ENCODE data around the gene MSMP.
A peak's percentile ranks its signal among the peaks of the same experiment; 100 is the strongest.

The MSMP gene

GRCh38 chr9:35741740-35742139 lies 12.3 kb downstream of the MSMP start:
- DNase-seq: no peak

GRCh38 chr9:35740243-35740642 lies 13.8 kb downstream of the MSMP start:
- DNase-seq: no peak

- DNase-seq: no peak
These were observed 15.2 kb downstream of the MSMP start for GRCh38 chr9:35738924-35739323.

GRCh38 chr9:35738186-35738585 lies 15.9 kb downstream of the MSMP start:
- DNase-seq: no peak

- no peak for DNase-seq
These were observed 16.9 kb downstream of the MSMP start for GRCh38 chr9:35737143-35737542.

- peak in 3 of 4 experiments; percentile 29 to 42 (median 30) for DNase-seq
These were observed 17.9 kb downstream of the MSMP start for GRCh38 chr9:35736201-35736633.

- no peak for DNase-seq
These were observed 20.0 kb downstream of the MSMP start for GRCh38 chr9:35734096-35734495.

- no peak for DNase-seq
These were observed 21.1 kb downstream of the MSMP start for GRCh38 chr9:35732800-35733541.

- DNase-seq: peak; percentile 88 to 96 (median 94)
These were observed 21.8 kb downstream of the MSMP start, which contains the start of the genes CREB3 and TLN1 for GRCh38 chr9:35732185-35732799. TSS of gene CREB3 (plus strand) at chr9:35732666. CDS start at chr9:35732773, 107 bp downstream. TSS of gene TLN1 (minus strand) at chr9:35732195. CDS start at chr9:35725694, 6,501 bp downstream.

- DNase-seq: peak in 1 of 4 experiments; percentile 46
These were observed 22.5 kb downstream of the MSMP start for GRCh38 chr9:35731415-35732184.

- DNase-seq: no peak
These were observed 23.6 kb downstream of the MSMP start for GRCh38 chr9:35730486-35730854.

- DNase-seq: no peak
These were observed 24.2 kb downstream of the MSMP start for GRCh38 chr9:35729700-35730485.

- no peak for DNase-seq
These were observed 25.0 kb downstream of the MSMP start for GRCh38 chr9:35729101-35729500.

- DNase-seq: no peak
These were observed 25.8 kb downstream of the MSMP start for GRCh38 chr9:35728041-35728971.

- DNase-seq: no peak
These were observed 26.4 kb downstream of the MSMP start for GRCh38 chr9:35727676-35728040.

GRCh38 chr9:35726931-35727330 lies 27.1 kb downstream of the MSMP start:
- DNase-seq: peak in 2 of 4 experiments; percentile 19 to 39

GRCh38 chr9:35725362-35725761 lies 28.7 kb downstream of the MSMP start:
- DNase-seq: no peak

GRCh38 chr9:35723908-35724307 lies 30.2 kb downstream of the MSMP start:
- DNase-seq: no peak

GRCh38 chr9:35723426-35723825 lies 30.6 kb downstream of the MSMP start:
- no peak for DNase-seq

- no peak for DNase-seq
These were observed 34.5 kb downstream of the MSMP start for GRCh38 chr9:35719546-35719945.

GRCh38 chr9:35718721-35719511 lies 35.2 kb downstream of the MSMP start:
- no peak for DNase-seq

Data from activated CD4-positive, CD25-positive, alpha-beta regulatory T cell (primary cell).